HG03460 (cell line): Measurements from ENCODE around the gene SLC1A3.

Experiments used
- ATAC-seq: cut with Tn5 transposase; IDR thresholded peaks from one replicate; pipeline ENCODE4 v1.9.1; 2021; ENCODE audit not compliant: unreplicated experiment

Gene SLC1A3

GRCh38 chr5:36599986-36600779, 6.2 kb upstream of the SLC1A3 start:
- no peak for ATAC-seq

GRCh38 chr5:36600917-36601527, 5.4 kb upstream of the SLC1A3 start:
- no peak for ATAC-seq

- ATAC-seq: no peak
These were observed 3.6 kb upstream of the SLC1A3 start for GRCh38 chr5:36602704-36603321.

- ATAC-seq: no peak
These were observed 1.2 kb upstream of the SLC1A3 start for GRCh38 chr5:36605241-36605640.

GRCh38 chr5:36606036-36606427, 374 bp upstream of the SLC1A3 start:
- ATAC-seq: no peak

- no peak for ATAC-seq
These were observed 737 bp downstream of the SLC1A3 start for GRCh38 chr5:36607114-36607571.

GRCh38 chr5:36607838-36608783, 1.7 kb downstream of the SLC1A3 start:
- ATAC-seq: no peak

GRCh38 chr5:36610621-36611020, 4.2 kb downstream of the SLC1A3 start:
- ATAC-seq: no peak

- ATAC-seq: no peak
These were observed 5.3 kb downstream of the SLC1A3 start for GRCh38 chr5:36611520-36612274.

- no peak for ATAC-seq
These were observed 6.8 kb downstream of the SLC1A3 start for GRCh38 chr5:36613241-36613640.

GRCh38 chr5:36613771-36614656, 7.6 kb downstream of the SLC1A3 start:
- no peak for ATAC-seq

- no peak for ATAC-seq
These were observed 8.4 kb downstream of the SLC1A3 start for GRCh38 chr5:36614657-36615308.

- no peak for ATAC-seq
These were observed 12.7 kb downstream of the SLC1A3 start for GRCh38 chr5:36619012-36619635.

- ATAC-seq: no peak
These were observed 15.6 kb downstream of the SLC1A3 start for GRCh38 chr5:36621985-36622384.

- ATAC-seq: no peak
These were observed 17.4 kb downstream of the SLC1A3 start for GRCh38 chr5:36623832-36624231.

GRCh38 chr5:36624277-36624676, 17.9 kb downstream of the SLC1A3 start:
- ATAC-seq: no peak

GRCh38 chr5:36628695-36629094, 22.3 kb downstream of the SLC1A3 start:
- ATAC-seq: no peak

- ATAC-seq: no peak
These were observed 23.3 kb downstream of the SLC1A3 start for GRCh38 chr5:36629729-36630128.
